K562 (cell line): ENCODE measurements around the gene TMPRSS9. TPM values are rescaled to one million over a fixed set of nuclear protein-coding genes. Genes with fewer than 3 reads are reported as not detected.

Source experiments
- CBX2 ChIP-seq: fragments of 200-600 bp; sonication (generic); IDR thresholded peaks from one replicate; pipeline ENCODE4 v1.6.1; 2012; ENCODE audit warnings: mild to moderate bottlenecking, low read length, inconsistent platforms; ENCODE audit not compliant: insufficient read depth, poor library complexity, severe bottlenecking
- GATAD2A ChIP-seq: fragments of 450-650 bp; IDR thresholded peaks from 2 replicates; pipeline ENCODE4 v1.6.1; 2017
- MEIS2 ChIP-seq: fragments of 450-650 bp; IDR thresholded peaks from 2 replicates; pipeline ENCODE4 v1.6.1; 2014; ENCODE audit warnings: mild to moderate bottlenecking; ENCODE audit not compliant: partially characterized antibody
- NKRF ChIP-seq: fragments of 450-650 bp; IDR thresholded peaks from 2 replicates; pipeline ENCODE4 v1.6.1; 2016; ENCODE audit warnings: borderline replicate concordance
- PHB ChIP-seq: fragments of 250-450 bp; sonication (Bioruptor Pico); IDR thresholded peaks from 2 replicates; pipeline ENCODE4 v1.5.0; 2021
- PTBP1 ChIP-seq: fragments of 200-400 bp; formaldehyde crosslinking; IDR thresholded peaks from 2 replicates; pipeline ENCODE4 v1.6.1; 2017; ENCODE audit warnings: low read depth, low read length
- TAF15 ChIP-seq: fragments of 200-400 bp; formaldehyde crosslinking; IDR thresholded peaks from 2 replicates; pipeline ENCODE4 v1.6.1; 2017; ENCODE audit warnings: mild to moderate bottlenecking, low read depth, low read length, moderate library complexity
- ZNF347 ChIP-seq: fragments of 450-650 bp; formaldehyde crosslinking; IDR thresholded peaks from 2 replicates; pipeline ENCODE4 v1.4.0; 2020; ENCODE audit warnings: low read depth, mild to moderate bottlenecking, moderate library complexity
- ZNF407 ChIP-seq: fragments of 450-650 bp; IDR thresholded peaks from 2 replicates; pipeline ENCODE4 v1.6.1; 2016; ENCODE audit warnings: low read depth
- ZNF696 ChIP-seq: fragments of 250-450 bp; sonication (Bioruptor Pico); conservative IDR thresholded peaks from 2 replicates; pipeline ENCODE4 v1.4.0; 2020; ENCODE audit warnings: mild to moderate bottlenecking, moderate library complexity
- polyA plus RNA-seq, 8 experiments: library from polyadenylated mRNA; depleted of rRNA in 4 of 8; stranded (reverse) in 5 of 8; unstranded in 3 of 8; fragments of >200 nt; fragmentation: Nextera tagmentation in 2 of 8; fragmentation: Illumina TruSeq in 1 of 8; extraction: Ambion mirVana in 2 of 8; extraction: Trizol in 1 of 8; gene quantifications; 2 replicates each; pipeline versions ENCODE4 v1.2.1 to v1.2.3, GENCODE V29; 2011 to 2014; ENCODE audit warnings: inconsistent platforms in 1 of 8, missing spikeins in 1 of 8
- total RNA-seq, 7 experiments: library from RNA; depleted of rRNA in 6 of 7; stranded (reverse); fragments of >200 nt in 6 of 7; fragmentation: Illumina TruSeq in 2 of 7; extraction: Trizol in 2 of 7; gene quantifications; 2 replicates each; pipeline versions ENCODE4 v1.2.1 to v1.2.3, GENCODE V29; 2011 to 2021; ENCODE audit warnings: low replicate concordance in 1 of 7

TMPRSS9 gene
- total and polyA plus RNA-seq, 9 of the 15 experiments (the other 6 are each of a cell fraction or from before 2014, with no cell fraction given): 0.01 to 0.03 TPM; not detected in 7

- TF ChIP-seq ZNF347: no peak
- no peak for TF ChIP-seq PTBP1
- no peak for TF ChIP-seq NKRF
- no peak for TF ChIP-seq ZNF407
- TF ChIP-seq CBX2: no peak
- TF ChIP-seq ZNF696 (CRISPR knock-in tag): no peak
- no peak for TF ChIP-seq TAF15
- no peak for TF ChIP-seq GATAD2A
- TF ChIP-seq PHB (CRISPR knock-in tag): no peak
- TF ChIP-seq MEIS2: no peak
These were observed 39.1 kb upstream of the TMPRSS9 start (continued) for GRCh38 chr19:2320939-2321338.
